ENCODE results near the gene TRIM6. TPM values are rescaled to one million over a fixed set of nuclear protein-coding genes. Genes with fewer than 3 reads are reported as not detected.

TRIM6 gene
- total RNA-seq, 1 donor from 2014 or later: 23.9 TPM

GRCh38 chr11:5624489-5625279, 28.2 kb downstream of the TRIM6 start, which contains the start of gene TRIM34:
TSS of gene TRIM34 (plus strand) at chr11:5625001. CDS start at chr11:5632332, 7,331 bp downstream.
- peak; percentile 87 for FAIRE-seq

GRCh38 chr11:5625281-5625680, 28.8 kb downstream of the TRIM6 start:
- H3K27ac Mint-ChIP-seq (ENCODE audit: unreplicated experiment): peak overlapping the region; percentile 56
- peaks cover 3% of the 10 kb centered on the region for H3K9me3 Mint-ChIP-seq (ENCODE audit: unreplicated experiment)
- TF ChIP-seq, protein P1, sequence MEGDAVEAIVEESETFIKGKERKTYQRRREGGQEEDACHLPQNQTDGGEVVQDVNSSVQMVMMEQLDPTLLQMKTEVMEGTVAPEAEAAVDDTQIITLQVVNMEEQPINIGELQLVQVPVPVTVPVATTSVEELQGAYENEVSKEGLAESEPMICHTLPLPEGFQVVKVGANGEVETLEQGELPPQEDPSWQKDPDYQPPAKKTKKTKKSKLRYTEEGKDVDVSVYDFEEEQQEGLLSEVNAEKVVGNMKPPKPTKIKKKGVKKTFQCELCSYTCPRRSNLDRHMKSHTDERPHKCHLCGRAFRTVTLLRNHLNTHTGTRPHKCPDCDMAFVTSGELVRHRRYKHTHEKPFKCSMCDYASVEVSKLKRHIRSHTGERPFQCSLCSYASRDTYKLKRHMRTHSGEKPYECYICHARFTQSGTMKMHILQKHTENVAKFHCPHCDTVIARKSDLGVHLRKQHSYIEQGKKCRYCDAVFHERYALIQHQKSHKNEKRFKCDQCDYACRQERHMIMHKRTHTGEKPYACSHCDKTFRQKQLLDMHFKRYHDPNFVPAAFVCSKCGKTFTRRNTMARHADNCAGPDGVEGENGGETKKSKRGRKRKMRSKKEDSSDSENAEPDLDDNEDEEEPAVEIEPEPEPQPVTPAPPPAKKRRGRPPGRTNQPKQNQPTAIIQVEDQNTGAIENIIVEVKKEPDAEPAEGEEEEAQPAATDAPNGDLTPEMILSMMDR (IDR thresholded peaks at IDR 0.05; ENCODE audit: insufficient read depth, low read depth, low read length): no peak
- no peak for TF ChIP-seq EZH2 (IDR thresholded peaks at IDR 0.05; ENCODE audit: insufficient read depth, low read length)
- Histone ChIP-seq H3K4me2 (ENCODE audit: low read length) (peak overlapping the region; percentile 90), H3K27ac (ENCODE audit: low read depth, low read length) (peak overlapping the region; percentile 48), H3K36me3 (ENCODE audit: insufficient read depth, low read length) (no peaks in the 10 kb centered on the region), H2AFZ (ENCODE audit: low read depth, low read length) (peak overlapping the region; percentile 80), H3K4me3 (ENCODE audit: insufficient read depth, low read depth, low read length) (peak overlapping the region; percentile 62), H3K4me1 (ENCODE audit: insufficient read depth, low read length) (peaks cover 27% of the 10 kb centered on the region), H4K20me1 (ENCODE audit: insufficient read depth, low read length) (no peaks in the 10 kb centered on the region), H3K9me3 (ENCODE audit: insufficient read depth, low read depth, low read length) (no peaks in the 10 kb centered on the region), H3K79me2 (ENCODE audit: insufficient read depth, low read length) (no peaks in the 10 kb centered on the region), H3K27me3 (ENCODE audit: insufficient read depth, low read length) (no peaks in the 10 kb centered on the region), H3K9ac (ENCODE audit: low read length) (peak overlapping the region; percentile 74)
- peaks cover 3% of the 10 kb centered on the region for H3K36me3 Mint-ChIP-seq (ENCODE audit: low read depth, unreplicated experiment)
- H3K4me3 Mint-ChIP-seq (ENCODE audit: unreplicated experiment): peak overlapping the region; percentile 85
- peaks cover 23% of the 10 kb centered on the region for H3K4me1 Mint-ChIP-seq (ENCODE audit: low read depth, unreplicated experiment)
- FAIRE-seq (no peak), DNase-seq (ENCODE audit: low read depth) (no peak)
- no peaks in the 10 kb centered on the region for H3K27me3 Mint-ChIP-seq (ENCODE audit: low read depth, unreplicated experiment)

More at GRCh38 chr11:5624489-5625279, 28.2 kb downstream of the TRIM6 start, which contains the start of gene TRIM34:
- Histone ChIP-seq H3K27me3 (ENCODE audit: insufficient read depth, low read length) (no peaks in the 10 kb centered on the region), H3K79me2 (ENCODE audit: insufficient read depth, low read length) (no peaks in the 10 kb centered on the region), H3K9me3 (ENCODE audit: insufficient read depth, low read depth, low read length) (no peaks in the 10 kb centered on the region), H3K4me2 (ENCODE audit: low read length) (peak within 1 kb of the TSS; percentile 90), H4K20me1 (ENCODE audit: insufficient read depth, low read length) (no peaks in the 10 kb centered on the region), H2AFZ (ENCODE audit: low read depth, low read length) (peak within 1 kb of the TSS; percentile 80), H3K27ac (ENCODE audit: low read depth, low read length) (peak within 1 kb of the TSS; percentile 48), H3K4me3 (ENCODE audit: insufficient read depth, low read depth, low read length) (peak within 1 kb of the TSS; percentile 62), H3K36me3 (ENCODE audit: insufficient read depth, low read length) (no peaks in the 10 kb centered on the region), H3K9ac (ENCODE audit: low read length) (peak within 1 kb of the TSS; percentile 74), H3K4me1 (ENCODE audit: insufficient read depth, low read length) (peaks cover 33% of the 10 kb centered on the region)
- Mint-ChIP-seq H3K4me3 (ENCODE audit: unreplicated experiment) (peak within 1 kb of the TSS; percentile 85), H3K9me3 (ENCODE audit: unreplicated experiment) (peaks cover 3% of the 10 kb centered on the region), H3K36me3 (ENCODE audit: low read depth, unreplicated experiment) (peaks cover 3% of the 10 kb centered on the region), H3K27me3 (ENCODE audit: low read depth, unreplicated experiment) (no peaks in the 10 kb centered on the region), H3K4me1 (ENCODE audit: low read depth, unreplicated experiment) (peaks cover 27% of the 10 kb centered on the region), H3K27ac (ENCODE audit: unreplicated experiment) (peak within 1 kb of the TSS; percentile 95)
- peak; percentile 55 for DNase-seq (ENCODE audit: low read depth)
- TF ChIP-seq, protein P1 (IDR thresholded peaks at IDR 0.05; ENCODE audit: insufficient read depth, low read depth, low read length): no peak
- no peak for TF ChIP-seq EZH2 (IDR thresholded peaks at IDR 0.05; ENCODE audit: insufficient read depth, low read length)

GRCh38 chr11:5626196-5626595, 29.8 kb downstream of the TRIM6 start:
- Mint-ChIP-seq H3K27ac (ENCODE audit: unreplicated experiment) (no peak overlapping the region), H3K4me3 (ENCODE audit: unreplicated experiment) (peak overlapping the region; percentile 36), H3K9me3 (ENCODE audit: unreplicated experiment) (peaks cover 3% of the 10 kb centered on the region), H3K36me3 (ENCODE audit: low read depth, unreplicated experiment) (peaks cover 3% of the 10 kb centered on the region), H3K27me3 (ENCODE audit: low read depth, unreplicated experiment) (no peaks in the 10 kb centered on the region), H3K4me1 (ENCODE audit: low read depth, unreplicated experiment) (peaks cover 15% of the 10 kb centered on the region)
- no peaks in the 10 kb centered on the region for H3K27me3 ChIP-seq (ENCODE audit: insufficient read depth, low read length)
- H3K27ac ChIP-seq (ENCODE audit: low read depth, low read length): no peak overlapping the region
- no peak overlapping the region for H3K9ac ChIP-seq (ENCODE audit: low read length)
- DNase-seq (ENCODE audit: low read depth) (no peak), FAIRE-seq (no peak)
- H2AFZ ChIP-seq (ENCODE audit: low read depth, low read length): no peak overlapping the region
- no peak overlapping the region for H3K4me2 ChIP-seq (ENCODE audit: low read length)
- no peaks in the 10 kb centered on the region for H3K9me3 ChIP-seq (ENCODE audit: insufficient read depth, low read depth, low read length)
- H3K4me1 ChIP-seq (ENCODE audit: insufficient read depth, low read length): peaks cover 18% of the 10 kb centered on the region
- H3K4me3 ChIP-seq (ENCODE audit: insufficient read depth, low read depth, low read length): no peak overlapping the region
- H4K20me1 ChIP-seq (ENCODE audit: insufficient read depth, low read length): no peaks in the 10 kb centered on the region
- H3K79me2 ChIP-seq (ENCODE audit: insufficient read depth, low read length): no peaks in the 10 kb centered on the region
- no peaks in the 10 kb centered on the region for H3K36me3 ChIP-seq (ENCODE audit: insufficient read depth, low read length)
- TF ChIP-seq EZH2 (IDR thresholded peaks at IDR 0.05; ENCODE audit: insufficient read depth, low read length): no peak
- TF ChIP-seq, protein P1 (IDR thresholded peaks at IDR 0.05; ENCODE audit: insufficient read depth, low read depth, low read length): no peak
